Measurements from ENCODE around the gene SLC6A8.
"Not testable (repeated sequence)": the region's sequence is repeated elsewhere in the genome, so short reads cannot be mapped to it uniquely, and the experiment has no call there.

Gene SLC6A8

DNA sequence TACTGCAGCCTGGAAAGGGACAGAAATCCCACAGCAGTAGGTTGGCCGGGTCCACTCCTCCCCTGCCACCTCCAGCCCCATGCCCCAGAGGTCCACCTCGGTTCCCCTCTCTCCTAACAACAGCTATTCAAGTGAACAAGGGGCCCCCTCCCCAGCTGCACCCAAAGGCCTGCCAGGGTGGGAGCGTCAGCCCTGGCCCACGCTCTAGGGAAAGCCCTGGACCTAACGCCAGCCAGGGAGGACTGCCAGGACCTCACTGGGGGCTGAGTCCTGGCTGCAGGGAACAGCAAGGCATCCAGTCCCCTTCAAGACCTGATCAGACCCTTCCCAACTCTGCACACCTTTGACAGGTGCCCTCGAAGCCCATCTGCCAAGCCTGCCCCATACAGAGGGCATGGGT lies 13.2 kb downstream of the SLC6A8 start:
- TF ChIP-seq, protein P1, sequence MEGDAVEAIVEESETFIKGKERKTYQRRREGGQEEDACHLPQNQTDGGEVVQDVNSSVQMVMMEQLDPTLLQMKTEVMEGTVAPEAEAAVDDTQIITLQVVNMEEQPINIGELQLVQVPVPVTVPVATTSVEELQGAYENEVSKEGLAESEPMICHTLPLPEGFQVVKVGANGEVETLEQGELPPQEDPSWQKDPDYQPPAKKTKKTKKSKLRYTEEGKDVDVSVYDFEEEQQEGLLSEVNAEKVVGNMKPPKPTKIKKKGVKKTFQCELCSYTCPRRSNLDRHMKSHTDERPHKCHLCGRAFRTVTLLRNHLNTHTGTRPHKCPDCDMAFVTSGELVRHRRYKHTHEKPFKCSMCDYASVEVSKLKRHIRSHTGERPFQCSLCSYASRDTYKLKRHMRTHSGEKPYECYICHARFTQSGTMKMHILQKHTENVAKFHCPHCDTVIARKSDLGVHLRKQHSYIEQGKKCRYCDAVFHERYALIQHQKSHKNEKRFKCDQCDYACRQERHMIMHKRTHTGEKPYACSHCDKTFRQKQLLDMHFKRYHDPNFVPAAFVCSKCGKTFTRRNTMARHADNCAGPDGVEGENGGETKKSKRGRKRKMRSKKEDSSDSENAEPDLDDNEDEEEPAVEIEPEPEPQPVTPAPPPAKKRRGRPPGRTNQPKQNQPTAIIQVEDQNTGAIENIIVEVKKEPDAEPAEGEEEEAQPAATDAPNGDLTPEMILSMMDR (IDR thresholded peaks at IDR 0.05; ENCODE audit: low read depth, low read length), result no peak
- in situ Hi-C loops (cut with HindIII; ENCODE audit: low sequenced_read_pairs), result no loop called here
- no peak for DNase-seq (ENCODE audit: low read depth, low spot score)
- no peak overlapping the region for H3K4me3 ChIP-seq (ENCODE audit: low read depth, low read length)

DNA sequence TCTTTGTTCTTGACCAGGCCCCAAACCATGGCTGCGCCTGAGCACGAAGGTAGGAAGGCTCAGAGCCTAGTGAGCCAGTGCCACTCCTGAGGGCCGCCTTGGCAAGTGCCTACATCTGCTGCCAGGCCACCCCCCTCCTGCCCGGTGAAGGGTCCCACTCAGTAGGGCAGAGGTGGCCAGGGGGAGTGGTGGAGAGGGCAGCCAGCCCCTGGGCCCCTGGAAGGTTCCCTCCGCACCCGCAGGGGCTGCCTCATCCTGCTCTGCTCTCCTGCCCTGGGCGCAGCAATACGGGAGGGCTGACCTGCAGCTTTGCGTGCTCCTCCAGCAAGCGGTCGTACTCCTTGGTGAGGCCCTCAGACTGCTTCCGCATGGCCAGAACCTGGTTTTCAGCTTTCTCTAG lies 14.0 kb downstream of the SLC6A8 start:
- H3K4me3 ChIP-seq (ENCODE audit: low read depth, low read length), result no peak overlapping the region
- TF ChIP-seq, protein P1 (IDR thresholded peaks at IDR 0.05; ENCODE audit: low read depth, low read length), result no peak
- DNase-seq (ENCODE audit: low read depth, low spot score), result no peak
- in situ Hi-C loops (cut with HindIII; ENCODE audit: low sequenced_read_pairs), result no loop called here

DNA sequence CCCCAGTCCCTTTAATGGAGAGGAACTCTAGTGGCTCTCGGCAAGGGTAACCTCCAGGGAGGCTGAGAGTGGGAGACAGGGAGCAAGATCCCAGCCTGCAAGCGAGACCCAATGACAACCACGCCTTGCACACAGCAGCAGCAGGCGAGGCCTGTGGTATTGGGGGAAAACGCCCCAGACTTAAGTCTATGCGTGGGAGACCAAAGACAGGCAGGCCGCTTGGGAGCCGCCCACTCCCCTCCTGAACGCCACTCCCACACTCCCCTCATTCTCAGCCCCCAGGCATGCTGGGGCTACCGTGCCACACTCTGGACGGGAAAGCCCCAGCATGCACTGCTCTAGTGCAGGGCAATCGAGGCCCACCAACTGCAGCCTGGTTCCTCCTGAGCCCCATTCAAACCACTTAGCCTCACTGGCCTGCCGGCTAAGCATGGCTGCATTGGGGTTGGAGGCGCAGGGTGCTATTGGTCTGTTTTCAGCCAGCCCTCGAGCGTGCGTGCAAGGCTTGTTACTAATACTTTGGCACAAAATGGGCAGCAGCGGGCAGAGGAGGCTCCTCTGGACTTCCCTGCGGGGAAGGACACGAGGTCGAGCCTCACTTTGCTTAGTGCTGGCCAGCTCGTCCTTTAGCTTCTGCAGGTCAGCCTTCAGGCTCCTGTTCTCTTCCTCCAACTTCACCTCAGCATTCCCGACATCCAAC lies 14.8 kb downstream of the SLC6A8 start:
- H3K4me3 ChIP-seq (ENCODE audit: low read depth, low read length), result no peak overlapping the region
- TF ChIP-seq, protein P1 (IDR thresholded peaks at IDR 0.05; ENCODE audit: low read depth, low read length), result no peak
- in situ Hi-C loops (cut with HindIII; ENCODE audit: low sequenced_read_pairs), result no loop called here
- no peak for DNase-seq (ENCODE audit: low read depth, low spot score)

DNA sequence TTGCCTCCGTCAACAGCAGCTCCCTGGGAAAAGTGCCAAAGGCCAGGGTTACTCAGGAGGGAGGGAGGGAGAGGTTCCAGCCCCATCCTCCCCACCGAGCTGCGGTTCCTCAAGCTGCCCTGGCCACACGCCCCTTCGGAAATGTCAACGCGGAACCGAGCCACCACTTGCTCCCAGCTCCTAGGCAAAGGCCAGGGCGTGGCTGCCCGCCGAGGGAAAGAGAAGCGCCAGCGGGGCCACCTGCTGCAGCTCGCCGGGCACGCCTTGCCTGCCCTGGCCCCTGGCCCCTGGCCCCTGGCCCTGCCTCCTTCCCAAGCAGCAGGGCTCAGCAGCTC lies 15.3 kb downstream of the SLC6A8 start:
- peak; percentile 54 for DNase-seq (ENCODE audit: low read depth, low spot score)
- TF ChIP-seq, protein P1 (IDR thresholded peaks at IDR 0.05; ENCODE audit: low read depth, low read length), result no peak
- in situ Hi-C loops (cut with HindIII; ENCODE audit: low sequenced_read_pairs), result no loop called here
- no peak overlapping the region for H3K4me3 ChIP-seq (ENCODE audit: low read depth, low read length)

DNA sequence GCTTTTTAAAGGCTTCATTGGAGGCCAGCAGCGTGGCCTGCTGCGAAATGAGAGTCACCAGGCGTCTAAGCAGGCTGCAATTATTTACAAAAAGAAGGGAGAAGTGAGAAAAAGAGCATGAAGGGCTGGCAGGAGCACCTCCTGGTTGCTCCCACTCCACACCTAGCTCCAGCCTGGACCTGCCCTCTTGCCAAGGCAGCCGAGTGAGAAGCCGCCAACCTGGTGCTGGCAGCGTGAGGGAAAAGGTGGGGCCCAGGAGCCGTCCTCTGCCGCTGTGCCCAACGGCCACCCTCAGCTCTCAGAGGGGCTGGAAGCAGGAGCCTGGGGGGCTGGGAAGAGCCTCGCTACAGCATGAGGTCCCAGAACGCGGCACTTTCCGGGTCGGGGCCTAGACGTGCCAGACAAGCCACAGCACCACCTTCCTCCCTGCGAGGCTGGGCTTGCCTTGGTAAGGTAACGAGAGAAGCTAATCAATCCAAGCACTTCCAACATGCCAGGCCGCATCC lies 16.3 kb downstream of the SLC6A8 start:
- no peak for DNase-seq (ENCODE audit: low read depth, low spot score)
- in situ Hi-C loops (cut with HindIII; ENCODE audit: low sequenced_read_pairs), result no loop called here

DNA sequence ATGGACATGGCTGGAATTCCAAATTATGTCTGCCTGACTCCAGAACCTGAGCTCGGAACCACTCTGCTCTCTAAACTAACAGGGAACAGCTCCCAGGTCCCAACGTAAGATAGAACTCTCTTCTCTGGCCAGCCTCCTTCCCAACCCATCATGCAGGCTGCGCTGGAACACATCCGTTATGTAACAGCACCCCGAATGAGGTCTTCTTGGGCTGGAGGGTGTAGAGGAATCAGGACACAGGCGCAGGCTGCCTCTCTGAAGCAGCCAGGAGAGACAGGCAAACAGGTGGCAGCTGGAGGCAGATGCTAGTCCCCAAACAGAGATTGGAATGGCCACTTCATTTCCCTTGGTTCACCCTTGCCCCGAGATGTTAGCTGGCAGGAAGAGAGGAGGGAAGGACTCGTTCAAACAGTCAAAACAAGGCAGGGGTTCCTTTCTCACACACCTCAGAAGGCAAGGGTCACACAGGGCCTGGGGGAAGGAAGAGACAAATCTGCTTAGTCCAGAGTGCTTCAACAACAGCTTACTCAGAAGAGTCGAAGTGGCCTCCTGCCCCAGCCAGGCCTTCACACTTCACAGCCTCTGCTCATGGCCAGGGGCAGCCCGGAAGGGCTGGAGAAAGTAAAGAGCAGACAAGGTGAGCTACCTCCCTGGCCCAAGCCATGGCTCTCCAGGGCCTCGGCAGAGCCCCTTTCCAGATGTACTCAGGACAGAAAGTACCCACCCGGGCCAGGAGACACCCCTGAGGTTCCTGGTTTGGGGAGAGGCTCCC lies 17.1 kb downstream of the SLC6A8 start:
- H3K4me3 ChIP-seq (ENCODE audit: low read depth, low read length); DNase-seq (ENCODE audit: low read depth, low spot score); in situ Hi-C loops (cut with HindIII; ENCODE audit: low sequenced_read_pairs): not testable (repeated sequence)

More for the DNA sequence above, 16.3 kb downstream of the SLC6A8 start:
- TF ChIP-seq, protein P1 (IDR thresholded peaks at IDR 0.05; ENCODE audit: low read depth, low read length), result no peak
- H3K4me3 ChIP-seq (ENCODE audit: low read depth, low read length), result no peak overlapping the region
